NCI-H2029 (cell line): ENCODE measurements around the gene SYNC.

Experiments used
- DNase-seq: peaks from one replicate; lab custom pipeline; 2025; lab: John Stamatoyannopoulos, UW

Gene SYNC

DNA sequence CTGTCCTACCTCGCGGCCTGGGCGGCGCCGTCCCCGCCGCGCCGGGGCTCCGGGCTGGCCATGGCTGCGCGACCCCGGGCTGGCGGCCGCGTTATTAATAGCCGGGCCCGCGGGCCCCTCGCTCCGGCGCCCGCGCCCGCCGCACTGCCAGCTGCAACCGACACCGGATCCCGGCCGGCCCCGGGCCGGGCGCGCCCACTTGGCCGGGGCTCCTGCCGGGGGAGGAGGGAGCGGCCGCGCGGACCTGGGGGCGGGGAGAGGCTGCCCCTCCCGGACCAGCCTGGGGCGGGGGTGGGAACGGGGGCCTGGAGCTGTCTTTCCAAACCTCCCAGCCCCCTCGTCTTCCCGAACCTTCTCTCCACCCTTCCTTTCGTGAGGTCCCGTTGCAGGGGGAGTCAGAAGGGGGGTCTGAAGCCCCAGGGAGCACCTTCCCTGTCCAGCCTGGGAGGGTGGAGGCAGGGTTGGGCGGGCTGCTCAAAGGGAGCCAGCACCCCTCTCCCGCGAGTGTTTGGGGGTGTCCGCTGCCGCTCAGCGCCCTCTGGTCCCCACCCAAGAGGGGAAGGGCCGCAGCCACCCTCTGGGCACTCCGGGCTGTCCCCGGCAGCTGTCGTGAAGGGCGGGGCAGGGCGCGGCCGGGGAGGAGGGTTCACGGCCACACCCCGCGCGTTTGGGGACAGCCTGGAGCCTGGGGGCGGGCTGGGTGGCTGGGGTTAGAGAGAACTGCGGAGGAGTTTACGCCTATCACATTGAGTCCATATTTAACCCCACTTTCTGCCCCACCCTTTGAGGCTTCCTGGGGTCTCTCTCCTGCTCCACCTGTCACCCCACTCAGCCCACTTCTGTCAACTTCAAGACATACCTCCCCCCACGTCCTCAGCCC is at the start of gene SYNC:
TSS of gene SYNC (minus strand) at position 172 of the 880 bp plus-strand sequence. CDS start at position 62, 110 bp downstream.
- no peak for DNase-seq

DNA sequence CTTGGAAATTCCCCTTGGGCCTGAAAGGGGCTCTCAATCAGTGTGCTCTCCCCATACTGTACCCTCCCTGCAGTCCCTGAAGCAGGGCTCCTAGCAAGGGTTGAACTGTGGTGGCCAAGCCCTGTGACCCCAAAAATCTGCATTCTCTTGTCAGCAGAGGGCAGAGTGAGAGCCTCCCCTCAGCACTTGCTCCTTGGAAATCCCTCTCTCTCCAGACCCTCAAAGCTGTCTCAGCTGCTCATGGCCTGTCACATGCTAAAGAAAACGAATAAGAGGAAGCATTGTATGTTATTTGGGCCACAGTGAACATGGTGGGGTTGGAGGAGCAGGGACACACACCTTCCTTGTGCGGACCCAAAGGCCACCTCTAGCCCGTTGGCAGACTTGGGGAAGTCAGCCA is 47.2 kb upstream of the SYNC start:
- DNase-seq: no peak

DNA sequence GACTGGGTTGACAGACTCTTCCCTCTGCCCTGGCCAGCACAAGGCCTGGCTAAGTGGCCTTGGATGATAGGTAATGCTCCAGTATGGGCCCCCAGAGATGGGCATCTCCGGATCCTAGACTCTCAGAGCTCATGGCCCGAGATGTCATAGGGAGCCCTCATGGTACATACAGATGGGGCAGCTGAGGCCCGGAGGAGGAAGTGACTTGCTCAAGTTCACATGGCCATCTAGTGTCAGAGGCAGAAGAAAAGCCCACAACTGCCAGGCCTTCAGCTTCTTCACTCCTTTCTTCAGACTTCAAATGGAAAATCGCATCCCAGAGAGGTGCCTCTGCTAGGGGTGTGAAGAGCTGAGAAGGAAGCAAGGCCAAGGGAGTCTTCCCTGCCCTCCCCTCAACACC is 46.8 kb upstream of the SYNC start:
- DNase-seq: no peak

DNA sequence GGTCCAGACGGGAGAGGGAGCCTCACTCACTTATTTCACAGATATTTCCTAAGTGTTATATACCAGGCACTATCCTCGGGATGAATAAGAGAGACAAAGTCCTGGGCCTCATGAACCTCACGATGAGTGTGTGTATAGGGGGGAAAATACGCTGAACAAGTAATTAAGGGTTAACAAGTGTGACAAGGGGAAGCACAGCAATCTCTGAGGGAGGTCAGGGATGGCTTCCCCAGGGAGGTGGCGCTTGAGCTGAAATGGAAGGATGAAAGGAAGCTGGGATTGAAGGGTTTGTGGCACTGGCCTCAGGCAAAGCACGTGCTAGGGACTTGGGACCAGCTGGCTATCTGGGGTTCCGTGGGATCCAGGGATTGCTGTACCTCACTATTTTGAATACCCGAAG is 46.4 kb upstream of the SYNC start:
- no peak for DNase-seq

DNA sequence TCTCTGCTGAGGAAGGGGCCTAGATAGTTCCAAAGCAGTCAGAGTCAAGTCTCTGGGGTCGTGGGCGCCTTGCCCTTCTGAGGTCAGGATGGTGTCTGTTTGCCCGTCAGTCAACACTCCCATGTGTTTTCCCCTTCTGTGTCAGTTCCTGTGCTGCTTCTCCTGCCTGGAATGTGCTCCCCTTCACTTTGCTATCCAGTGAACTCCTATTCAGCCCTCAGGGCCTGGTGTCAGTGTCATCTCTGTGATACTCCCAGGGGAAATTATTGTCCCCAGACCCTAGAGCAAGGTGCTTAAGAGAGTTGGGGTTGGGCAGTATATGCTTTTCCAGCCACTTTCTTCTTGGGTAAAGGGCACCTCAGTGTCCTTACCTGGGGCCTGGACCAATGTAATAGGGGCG is 45.8 kb upstream of the SYNC start:
- DNase-seq: no peak

DNA sequence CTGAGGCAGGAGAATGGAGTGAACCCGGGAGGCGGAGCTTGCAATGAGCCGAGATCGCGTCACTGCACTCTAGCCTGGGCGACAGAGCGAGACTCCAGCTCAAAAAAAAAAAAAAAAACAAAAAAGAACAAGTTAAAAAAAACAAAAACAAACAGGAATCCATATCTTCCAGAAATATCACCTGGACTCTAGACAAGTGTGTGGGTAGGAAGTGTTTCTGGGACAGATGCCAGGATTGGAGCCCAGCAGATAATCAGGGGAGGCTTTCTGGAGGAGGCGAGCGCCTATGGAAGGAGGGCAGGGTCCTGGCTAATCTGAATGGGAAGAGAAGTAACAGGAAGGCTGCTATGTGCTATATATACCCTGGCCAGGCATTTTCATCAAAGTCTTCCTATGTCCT is 43.6 kb upstream of the SYNC start:
- no peak for DNase-seq

DNA sequence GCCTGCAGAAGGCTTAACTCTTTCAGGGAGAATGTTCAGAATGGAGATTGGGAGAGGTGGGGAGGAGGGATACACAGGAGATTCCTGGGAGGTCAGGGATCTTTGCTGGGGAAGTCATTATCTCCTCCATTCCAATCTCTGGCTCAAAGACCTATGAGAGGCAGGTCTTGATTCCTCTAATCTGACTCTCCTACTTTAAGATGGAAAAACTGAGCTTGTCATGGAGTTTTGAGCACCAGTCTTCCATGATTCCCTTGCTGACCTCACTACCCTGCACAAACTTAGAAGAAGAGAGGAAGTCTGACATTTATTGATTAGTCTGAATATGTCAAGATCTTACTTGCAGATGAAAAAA is 41.5 kb upstream of the SYNC start:
- DNase-seq: no peak

DNA sequence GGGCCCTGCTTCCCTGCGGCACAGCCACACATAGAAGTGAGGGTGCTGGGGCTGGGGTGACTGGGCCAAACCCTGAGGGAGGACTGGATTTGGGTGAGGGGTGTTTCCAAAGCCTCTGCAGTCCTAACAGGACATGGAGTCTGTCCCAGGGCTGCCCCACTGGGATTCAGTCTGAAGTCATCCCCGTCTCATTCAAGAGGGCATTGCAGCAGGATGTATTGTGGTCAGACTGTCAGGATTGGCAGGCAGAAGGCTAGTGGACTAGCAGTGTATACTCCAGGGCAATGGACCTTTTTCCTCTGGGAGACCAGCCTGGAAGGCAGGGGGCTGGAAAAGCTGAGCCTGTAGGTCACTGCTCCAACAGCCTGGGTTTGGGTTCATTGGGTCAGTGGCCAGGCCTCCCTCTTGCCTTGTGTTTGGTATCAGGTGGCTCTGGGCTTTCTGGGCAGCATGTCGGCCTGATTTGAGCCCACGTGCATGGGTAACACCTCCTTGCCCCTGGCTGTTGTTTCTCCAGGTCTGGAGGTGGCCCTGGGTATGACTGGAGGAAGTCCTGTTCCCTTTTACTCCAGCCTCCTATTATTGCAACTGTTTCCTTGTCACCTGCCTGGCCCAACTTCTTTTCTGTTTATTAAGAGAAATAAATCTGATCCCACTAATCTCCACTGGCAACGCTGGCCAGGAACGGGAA is 41.0 kb upstream of the SYNC start:
- no peak for DNase-seq

DNA sequence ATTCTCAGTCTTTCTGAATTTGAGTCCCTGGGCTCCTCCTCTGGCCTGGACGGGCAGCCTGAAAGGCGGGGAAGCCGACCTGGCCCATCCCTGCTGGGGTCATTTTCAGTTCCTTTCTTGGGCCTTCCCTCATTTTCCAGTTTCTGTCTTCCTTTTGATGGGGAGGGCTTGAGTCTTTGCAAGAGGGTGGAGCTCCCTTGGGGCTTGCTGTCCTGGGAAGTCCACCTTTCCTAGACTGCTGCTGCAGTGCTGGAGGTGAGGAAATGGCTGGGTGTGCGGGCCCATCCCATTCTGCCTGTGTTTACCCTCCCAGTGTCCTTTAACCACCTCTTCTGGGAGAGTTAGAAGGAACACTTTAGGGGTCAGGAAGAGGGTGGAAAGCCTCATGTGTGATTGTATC is 40.4 kb upstream of the SYNC start:
- DNase-seq: no peak

DNA sequence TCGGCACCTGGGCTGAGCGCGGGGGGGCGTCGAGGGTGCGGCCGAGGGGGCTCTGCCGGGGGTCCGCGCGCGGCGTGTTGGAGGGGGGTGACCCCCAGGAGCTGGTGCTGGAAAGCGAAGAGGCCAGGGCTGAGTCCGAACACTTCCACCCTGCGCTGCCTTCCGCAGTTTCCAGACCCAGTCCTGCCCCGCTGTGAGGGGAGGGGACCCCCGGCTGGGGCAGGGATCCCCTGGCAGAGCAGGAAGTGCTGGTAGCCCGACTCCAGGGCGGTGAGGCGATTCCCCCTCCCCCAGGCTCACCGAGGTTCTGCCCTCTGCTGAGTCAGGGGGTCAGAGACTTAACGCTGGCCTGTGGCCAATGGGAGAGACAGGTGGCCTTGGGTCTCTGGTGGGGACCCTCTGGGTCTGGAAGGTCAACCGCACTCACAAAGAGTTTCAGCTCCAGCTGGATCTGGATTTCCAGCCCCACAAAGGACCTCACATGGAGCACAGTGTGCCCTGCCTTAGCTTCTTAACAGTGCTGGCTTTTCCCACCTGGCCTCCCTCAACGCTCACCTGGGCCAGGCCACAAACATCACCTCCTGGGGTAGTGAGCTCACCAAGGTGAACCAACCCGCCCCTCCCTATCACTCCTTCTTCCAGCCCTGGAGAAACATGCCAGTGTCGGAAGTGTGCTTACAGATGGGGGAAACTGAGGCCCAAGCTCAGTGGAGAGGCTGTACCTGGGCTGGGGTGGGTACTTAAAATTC is 39.8 kb upstream of the SYNC start:
- no peak for DNase-seq

DNA sequence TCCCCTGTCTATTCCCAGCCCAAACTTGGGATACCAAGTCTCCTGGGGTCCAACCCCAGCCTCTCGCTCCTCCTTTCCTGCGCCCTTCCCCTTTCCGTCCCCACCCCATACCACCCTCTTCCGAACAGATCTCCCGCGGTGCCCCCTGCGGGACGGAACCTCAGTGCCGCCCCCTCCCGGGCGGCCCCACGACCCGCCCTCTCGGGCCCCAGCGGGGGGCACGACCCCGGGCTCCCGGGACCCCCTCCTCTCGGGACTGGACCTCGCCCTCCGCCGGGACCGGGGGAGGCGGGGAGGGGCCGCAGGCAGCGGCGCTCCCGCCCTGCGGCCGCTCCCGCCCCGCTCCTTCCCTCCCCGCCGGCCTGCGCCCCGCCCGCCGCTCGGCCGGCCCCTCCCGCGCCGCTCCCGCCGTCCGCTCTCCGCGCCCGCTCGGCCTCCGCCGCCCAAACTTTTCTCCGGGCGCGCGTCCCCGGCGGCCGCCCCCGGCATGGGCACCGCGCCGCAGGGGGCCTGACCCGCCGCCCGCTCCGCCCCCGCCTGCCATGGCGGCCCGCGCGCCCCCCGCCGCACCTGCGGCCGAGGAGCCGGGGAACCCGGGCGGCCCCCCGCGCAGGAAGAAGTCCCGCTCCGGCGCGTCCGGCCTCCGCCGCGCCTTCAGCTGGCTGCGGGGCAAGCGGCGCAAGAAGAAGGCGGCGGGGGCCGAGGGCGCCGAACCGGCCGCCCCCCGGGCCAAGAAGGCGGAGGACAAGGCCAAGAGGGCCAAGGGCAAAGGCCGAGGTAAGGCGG is 39.0 kb upstream of the SYNC start:
- DNase-seq: no peak

DNA sequence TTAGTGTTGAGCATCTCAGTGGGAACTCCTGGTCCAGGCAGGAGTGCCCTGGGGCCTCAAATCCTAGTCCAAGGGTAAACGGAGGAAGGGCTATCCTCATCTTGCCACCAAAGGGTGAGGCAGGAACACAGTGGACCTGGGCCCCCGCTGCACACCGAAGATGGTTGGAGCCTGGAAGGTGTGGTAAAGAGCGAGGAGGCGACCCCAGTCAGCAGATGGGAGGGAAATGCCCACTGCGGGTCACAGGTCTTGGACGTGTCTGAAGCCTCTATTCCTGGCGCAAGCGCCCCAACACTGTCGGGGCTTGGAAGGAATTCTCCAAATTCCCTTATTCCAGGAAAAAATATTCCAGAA is 38.5 kb upstream of the SYNC start:
- DNase-seq: no peak

DNA sequence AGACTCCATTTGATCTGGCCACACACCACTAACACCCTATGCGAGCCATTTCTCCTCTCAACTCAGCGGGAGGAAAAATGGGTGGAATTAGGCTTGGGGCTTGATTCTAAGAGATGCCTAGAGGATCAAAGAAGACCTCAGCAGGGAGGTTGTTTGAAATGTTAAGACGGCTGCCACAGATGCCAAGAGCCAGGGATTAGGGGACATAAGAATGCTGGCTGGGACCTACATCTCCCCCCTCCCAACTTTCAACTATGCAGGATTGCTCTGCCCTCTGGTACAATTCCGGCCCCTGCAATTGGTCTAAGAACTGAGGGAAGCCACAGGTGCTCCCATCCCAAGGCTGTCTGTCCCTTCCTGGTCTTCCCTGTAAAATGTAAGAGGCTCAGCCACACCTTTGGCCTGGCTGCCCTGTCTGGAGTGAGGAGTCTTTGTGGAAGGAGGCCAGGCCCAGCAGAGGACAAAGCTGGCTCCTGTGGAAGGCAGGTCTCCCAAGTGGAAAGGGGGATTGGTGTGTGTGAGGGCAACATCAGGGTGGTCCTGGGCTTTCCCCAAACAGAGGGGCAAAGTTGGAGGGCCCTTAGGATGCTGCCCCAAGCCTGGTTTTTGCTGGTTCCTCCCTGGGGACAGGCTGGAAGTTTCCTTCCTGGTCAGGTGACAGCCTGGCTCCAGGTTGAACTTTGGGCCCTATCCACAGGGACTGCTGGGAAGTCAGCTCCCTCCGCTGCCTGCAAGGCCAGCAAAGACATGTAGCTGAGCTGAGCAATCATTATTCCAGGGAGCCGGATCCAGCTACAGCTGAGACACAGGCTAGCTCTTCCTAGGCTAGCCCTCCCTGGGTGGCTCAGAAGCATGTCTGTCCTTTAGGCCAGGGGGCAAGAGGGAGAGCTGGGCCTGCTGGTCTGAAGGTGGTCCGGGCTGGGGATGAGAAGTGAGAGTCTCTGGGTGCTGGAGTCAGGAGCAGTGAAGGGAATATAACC is 34.5 kb upstream of the SYNC start:
- no peak for DNase-seq

DNA sequence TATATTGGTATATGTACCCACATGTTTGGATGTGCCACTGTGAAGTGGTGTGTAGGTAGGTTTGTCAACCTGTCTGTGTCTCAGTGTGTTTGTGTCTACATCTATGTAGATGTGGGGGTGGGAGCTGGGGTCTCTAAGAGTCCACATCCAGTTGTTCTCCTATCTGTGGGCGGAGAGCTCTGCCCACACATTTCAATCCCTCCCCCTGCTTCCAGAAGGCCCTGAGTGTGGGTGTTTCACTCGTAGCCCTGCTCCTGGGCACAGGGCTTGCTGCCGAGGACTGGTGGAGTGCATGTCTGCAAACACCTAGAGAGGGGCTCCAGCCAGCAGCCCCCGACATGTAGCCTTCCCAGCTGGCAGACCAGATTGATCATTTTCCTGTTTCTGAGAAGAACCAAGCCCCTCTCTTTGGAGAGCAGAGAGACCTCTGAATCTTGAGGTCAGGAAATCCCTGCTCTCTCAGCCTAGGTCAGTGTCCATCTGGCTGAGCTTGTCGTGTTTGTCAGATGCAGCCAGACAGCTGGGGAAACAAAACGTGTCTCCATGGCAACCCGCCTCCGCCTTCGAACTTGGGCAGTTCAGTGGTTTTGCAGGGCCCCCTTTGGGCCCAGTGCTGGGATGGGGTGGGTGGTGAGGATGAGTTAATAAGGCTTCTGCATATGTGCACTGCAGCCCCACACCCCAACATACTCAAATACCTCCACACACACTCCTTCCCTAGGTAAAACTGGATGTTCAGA is 31.2 kb upstream of the SYNC start:
- no peak for DNase-seq

DNA sequence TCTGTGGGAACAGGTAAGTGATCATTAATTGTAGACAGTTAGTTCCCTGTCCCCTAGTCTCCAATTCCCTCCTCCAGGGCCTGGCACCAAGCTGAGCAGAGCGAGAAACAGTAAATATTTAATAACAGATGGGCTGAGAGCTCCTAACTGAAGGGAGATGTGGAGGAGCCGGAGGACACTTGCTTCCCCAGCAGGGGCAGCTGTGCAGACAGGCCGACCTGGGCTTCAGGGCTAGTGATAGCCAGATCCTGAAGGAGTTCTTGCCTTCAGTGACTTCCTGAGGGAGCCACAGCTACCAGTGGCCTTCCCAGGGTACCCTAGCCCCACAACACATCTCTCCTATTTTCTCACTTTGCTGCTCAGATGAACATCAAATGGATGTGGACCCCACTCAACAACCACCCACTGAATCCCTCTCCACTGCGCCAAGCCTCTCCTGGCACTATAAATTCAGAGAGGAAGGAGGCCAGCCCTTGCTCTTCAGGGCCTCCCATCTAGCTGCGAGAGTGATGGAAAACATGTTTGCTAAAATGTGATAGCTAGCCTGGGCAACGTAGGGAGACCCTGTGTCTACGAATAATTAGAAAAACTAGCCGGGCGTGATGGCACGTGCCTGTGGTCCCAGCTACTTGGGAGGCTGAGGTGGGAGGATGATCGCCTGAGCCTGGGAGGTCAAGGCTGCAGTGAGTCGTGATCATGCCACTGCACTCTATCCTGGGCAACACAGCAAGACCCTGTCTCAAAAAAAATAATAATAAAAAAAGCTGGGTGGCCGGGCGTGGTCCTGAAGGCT is 26.9 kb upstream of the SYNC start:
- DNase-seq: no peak

DNA sequence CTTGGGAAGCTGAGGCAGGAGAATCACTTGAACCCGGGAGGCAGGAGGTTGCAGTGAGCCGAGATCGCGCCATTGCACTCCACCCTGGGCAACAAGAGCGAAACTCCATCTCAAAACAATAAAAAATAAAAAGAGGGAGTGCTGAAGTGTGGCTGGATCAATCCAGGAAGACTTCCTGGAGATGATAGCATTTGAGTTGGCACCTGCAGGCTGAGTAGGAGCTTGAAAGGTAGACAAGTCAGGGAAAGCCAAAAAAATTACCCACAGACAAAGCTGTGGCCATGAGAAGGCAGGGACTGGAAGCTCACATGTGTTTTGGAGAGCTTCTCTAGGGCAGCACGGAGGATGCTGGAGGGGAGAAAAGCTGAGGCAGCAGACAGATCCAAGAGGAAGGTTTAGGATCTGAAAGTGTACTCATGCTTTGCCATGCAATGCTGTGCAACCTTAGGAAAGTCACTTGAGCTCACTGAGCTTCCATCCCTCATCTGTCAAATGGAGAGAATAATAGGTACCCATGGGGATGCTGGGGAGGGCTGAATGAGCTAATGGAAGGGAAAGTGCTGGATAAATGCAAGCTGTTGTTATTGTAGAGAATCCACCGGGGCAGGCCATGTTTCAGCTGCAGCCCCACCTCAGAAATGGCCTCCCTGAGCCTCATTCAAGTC is 26.0 kb upstream of the SYNC start:
- no peak for DNase-seq

DNA sequence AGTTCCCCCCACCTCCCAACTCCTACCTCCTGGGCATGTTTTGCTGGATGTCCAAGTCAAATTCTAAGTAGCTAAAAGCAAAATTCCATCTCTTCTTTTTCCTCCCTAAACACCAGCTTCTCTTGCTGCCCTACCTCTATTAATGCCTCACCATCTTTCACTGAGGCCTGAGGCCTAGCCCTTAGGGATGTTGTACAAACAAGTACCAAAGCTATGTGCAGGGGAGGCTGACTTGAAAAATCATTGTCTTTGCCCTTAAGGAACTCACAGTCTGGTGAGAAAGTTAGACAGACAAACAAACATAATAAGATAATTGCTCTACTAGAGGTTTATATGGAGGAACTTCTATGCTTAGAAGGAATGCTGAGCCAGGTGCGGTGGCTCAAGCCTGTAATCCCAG is 25.3 kb upstream of the SYNC start:
- DNase-seq: no peak

DNA sequence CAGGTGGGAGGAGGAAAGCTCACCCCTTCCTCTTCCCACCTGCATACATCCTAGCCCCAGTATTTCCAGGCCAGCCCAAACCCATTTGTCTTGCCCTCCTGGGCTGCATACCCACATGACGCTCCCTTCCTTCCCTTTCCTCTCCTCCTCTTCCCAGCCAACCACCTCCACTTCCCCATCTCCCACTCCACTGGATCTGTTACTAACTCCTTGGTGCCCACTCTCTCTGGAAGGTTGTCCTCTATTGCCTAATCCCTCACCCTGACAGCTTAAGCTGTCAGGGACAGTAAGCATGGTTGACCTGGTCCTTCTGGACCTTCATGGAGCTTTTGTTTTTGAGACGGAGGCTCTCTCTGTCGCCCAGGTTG is 23.0 kb upstream of the SYNC start:
- DNase-seq: no peak
